T-helper 9 cell (primary cell): Measurements from ENCODE around the gene PDE9A.

Experiments
- DNase-seq: peaks from one replicate; pipeline ENCODE4 v3.0.0-alpha.2; 2020

PDE9A gene

GRCh38 chr21:42673633-42674328 is 20.4 kb downstream of the PDE9A start:
- no peak for DNase-seq

GRCh38 chr21:42674351-42674940 is 21.0 kb downstream of the PDE9A start:
- no peak for DNase-seq

DNA sequence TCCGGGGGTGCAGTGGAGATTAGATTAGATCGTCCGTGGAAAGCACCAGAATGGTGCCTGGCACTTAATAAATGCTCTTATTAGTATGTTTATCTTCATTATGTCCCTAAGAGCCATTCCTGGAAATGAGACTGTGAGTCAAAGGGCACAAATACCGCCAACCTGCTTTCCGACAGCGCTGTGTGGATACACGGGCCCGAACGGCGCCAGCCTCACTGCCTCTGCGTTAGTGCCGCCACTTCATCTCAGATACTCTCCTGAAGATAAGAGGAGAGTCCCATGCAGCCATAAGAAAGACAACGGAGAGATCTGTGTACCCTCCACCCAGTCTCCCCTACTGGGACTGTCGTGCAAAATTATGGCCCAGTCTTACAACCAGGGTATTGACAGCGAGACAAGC is 22.0 kb downstream of the PDE9A start:
- DNase-seq, result no peak

DNA sequence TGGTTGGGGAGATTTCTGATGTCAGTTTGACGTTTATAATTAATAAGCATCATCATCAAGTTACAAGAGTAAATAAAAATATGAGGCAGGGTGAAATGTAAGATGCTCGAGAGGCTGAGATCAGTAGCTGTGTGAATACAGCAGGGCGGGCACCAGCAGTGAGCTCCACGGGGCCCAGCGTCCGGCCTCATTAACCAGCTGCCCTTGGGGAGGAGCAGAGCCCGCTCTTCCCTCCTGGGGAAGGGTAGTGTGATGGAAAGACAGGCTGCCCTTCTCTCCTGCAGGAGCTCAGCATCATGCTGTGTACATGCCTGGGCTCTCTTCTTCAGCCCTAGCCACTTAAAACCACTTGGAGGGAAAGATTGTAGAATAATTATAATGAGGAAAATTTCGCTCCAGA is 23.4 kb downstream of the PDE9A start:
- no peak for DNase-seq

GRCh38 chr21:42677339-42678321 is 24.2 kb downstream of the PDE9A start:
- no peak for DNase-seq

DNA sequence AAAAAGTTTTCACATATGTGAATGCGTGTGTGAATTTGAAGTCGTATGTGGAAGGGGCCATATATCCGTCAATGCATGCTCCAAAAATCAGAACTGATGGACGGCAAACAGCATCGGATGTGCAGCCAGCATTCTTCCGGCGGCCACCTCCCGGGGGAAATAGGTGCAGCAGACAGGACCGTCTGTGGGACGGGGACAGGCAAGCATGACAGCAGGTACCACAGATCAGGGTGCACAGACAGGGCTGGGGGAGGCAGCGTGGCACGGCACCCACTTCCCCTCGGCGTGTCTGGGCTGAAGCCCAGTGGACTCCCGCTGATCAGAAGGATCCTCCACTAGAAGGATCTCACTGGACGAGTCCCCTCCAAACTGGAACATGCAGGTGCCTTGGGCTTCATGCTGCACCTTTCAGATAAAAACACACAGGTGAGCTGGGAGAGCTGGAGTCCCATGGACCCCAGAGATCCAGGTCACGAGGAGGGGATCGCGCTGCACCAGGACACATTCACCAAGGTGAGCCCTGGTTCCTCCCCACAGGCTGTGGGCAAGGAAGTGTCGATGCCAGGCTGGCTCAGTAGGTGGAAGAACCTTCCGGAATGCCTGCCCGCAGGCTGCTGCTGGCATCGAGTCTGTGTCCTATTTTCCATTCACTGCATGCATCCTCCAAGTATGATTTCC is 25.3 kb downstream of the PDE9A start:
- DNase-seq, result no peak

DNA sequence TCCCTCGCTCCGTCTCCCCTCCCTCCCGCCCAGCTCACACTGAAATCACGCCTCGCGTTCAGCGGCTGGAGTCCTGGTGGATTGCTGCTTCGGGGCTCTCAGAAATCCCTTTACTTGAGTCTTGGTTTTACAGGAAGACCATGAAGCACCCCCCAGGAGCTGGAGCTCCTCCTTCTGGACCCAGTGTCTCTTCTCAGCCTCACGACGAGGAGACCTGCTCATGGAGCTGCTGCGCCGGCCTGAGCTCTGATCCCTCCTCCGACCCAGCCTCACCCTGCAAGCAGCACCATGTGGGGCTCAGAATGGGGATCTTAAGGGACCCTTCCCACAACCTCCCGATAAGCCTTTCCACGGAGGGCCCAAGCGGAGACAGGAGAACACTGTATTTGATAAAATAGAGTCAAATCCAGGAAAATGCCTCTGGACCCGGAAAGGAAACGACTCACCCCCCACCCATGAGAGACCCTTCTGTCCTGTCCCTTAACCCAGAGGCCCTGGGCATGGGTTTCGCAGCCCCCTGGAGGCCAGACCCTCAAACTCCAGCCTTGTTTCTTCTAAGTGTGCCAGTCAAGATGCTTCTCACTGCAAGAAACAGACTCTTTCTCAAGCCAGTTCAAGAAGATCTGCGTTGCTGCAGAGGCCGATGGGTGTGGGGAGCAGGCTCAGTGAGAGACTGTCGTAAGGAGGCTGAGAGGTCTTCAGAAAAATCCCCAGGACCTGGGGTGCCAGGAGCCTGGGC is 26.1 kb downstream of the PDE9A start:
- no peak for DNase-seq

DNA sequence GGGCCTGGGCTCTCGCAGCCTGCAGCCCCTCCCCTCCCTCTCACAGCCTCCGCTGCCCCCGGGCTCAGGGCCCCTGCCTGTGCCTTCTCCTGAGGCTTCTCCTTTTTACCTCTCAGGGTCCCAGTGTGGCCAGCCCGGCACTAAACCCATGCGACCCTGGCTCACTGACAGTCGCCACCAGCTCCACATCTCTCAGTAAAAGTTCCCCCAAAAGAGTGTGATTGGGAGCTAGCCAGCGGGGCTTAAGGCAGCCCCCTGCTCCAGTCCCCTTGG is 26.6 kb downstream of the PDE9A start:
- DNase-seq, result no peak

GRCh38 chr21:42680429-42680828 is 27.0 kb downstream of the PDE9A start:
- DNase-seq, result no peak

GRCh38 chr21:42681296-42682206 is 28.1 kb downstream of the PDE9A start:
- no peak for DNase-seq

- no peak for DNase-seq
Observed at GRCh38 chr21:42682661-42683210, 29.3 kb downstream of the PDE9A start.

- no peak for DNase-seq
Observed at GRCh38 chr21:42683371-42684108, 30.1 kb downstream of the PDE9A start.

- DNase-seq, result peak; percentile 39
Observed at GRCh38 chr21:42684109-42684916, 30.9 kb downstream of the PDE9A start.

- no peak for DNase-seq
Observed at GRCh38 chr21:42685036-42685435, 31.6 kb downstream of the PDE9A start.

GRCh38 chr21:42685954-42686500 is 32.6 kb downstream of the PDE9A start:
- no peak for DNase-seq

GRCh38 chr21:42687796-42688195 is 34.4 kb downstream of the PDE9A start:
- no peak for DNase-seq

GRCh38 chr21:42688226-42688840 is 34.9 kb downstream of the PDE9A start:
- DNase-seq, result no peak

GRCh38 chr21:42688841-42689371 is 35.5 kb downstream of the PDE9A start:
- DNase-seq, result no peak
